ENCODE measurements around the gene ZCCHC3. TPM values are rescaled to one million over a fixed set of nuclear protein-coding genes. Genes with fewer than 3 reads are reported as not detected.

The ZCCHC3 gene
- polyA plus RNA-seq, 3 donors: 4.5 to 9.2 (median 5.6) TPM

- intact Hi-C loops (cut with micrococcal nuclease): no loop called here
- Histone ChIP-seq H3K4me2 (replicated peaks; ENCODE audit: extremely low read depth, low read length, poor library complexity, severe bottlenecking) (no peak overlapping the region), H2AFZ (ENCODE audit: insufficient read depth, low read depth, low read length, poor library complexity, severe bottlenecking) (no peak overlapping the region), H3K36me3 (replicated peaks in 1 of 2; ENCODE audit: control insufficient read depth in 1 of 2, insufficient read depth in 2 of 2, low read length in 2 of 2) (no peaks in the 10 kb centered on the region), H3K4me1 (ENCODE audit: control insufficient read depth in 1 of 2, insufficient read depth in 2 of 2, low read length in 2 of 2) (peaks cover 6 to 9% of the 10 kb centered on the region in 2 donors), H3K27me3 (ENCODE audit: control insufficient read depth in 2 of 2, insufficient read depth in 2 of 2, low read length in 2 of 2) (peaks cover 0 to 4% of the 10 kb centered on the region in 2 donors), H4K20me1 (ENCODE audit: insufficient read depth, low read length) (no peaks in the 10 kb centered on the region), H3K79me2 (ENCODE audit: insufficient read depth, low read length) (no peaks in the 10 kb centered on the region), H3K9me3 (replicated peaks in 1 of 2; ENCODE audit: control insufficient read depth in 1 of 2, insufficient read depth in 1 of 2, low read length in 2 of 2) (peaks cover 8 to 16% of the 10 kb centered on the region in 2 donors), H3K4me3 (replicated peaks in 1 of 3; ENCODE audit: low read depth in 2 of 3, low read length in 3 of 3) (no peak overlapping the region), H3K9ac (ENCODE audit: insufficient read depth, low read length, poor library complexity, severe bottlenecking) (no peak overlapping the region), H3K27ac (ENCODE audit: low read depth in 1 of 2, low read length in 2 of 2) (no peak overlapping the region)
- Mint-ChIP-seq H3K27me3 (ENCODE audit: low read depth in 3 of 3) (peaks cover 3 to 9% (median 6%) of the 10 kb centered on the region in 3 donors), H3K36me3 (peaks cover 0 to 3% of the 10 kb centered on the region in 2 donors), H3K4me3 (no peak overlapping the region), H3K9me3 (peaks cover 6 to 19% (median 18%) of the 10 kb centered on the region in 7 donors), H3K27ac (peak overlapping the region in 3 of 7 donors; percentile 6 to 56 (median 38)), H3K4me1 (peaks cover 17% of the 10 kb centered on the region)
- WGBS (ENCODE audit: insufficient coverage): no CpG with 5 or more reads among the region's 2 CpGs
- DNase-seq: peak in 2 of 3 donors; percentile 39 to 70
- TF ChIP-seq CTCF (IDR thresholded peaks at IDR 0.05): no peak
These were observed 44.3 kb downstream of the ZCCHC3 start for GRCh38 chr20:341682-342081.

DNA sequence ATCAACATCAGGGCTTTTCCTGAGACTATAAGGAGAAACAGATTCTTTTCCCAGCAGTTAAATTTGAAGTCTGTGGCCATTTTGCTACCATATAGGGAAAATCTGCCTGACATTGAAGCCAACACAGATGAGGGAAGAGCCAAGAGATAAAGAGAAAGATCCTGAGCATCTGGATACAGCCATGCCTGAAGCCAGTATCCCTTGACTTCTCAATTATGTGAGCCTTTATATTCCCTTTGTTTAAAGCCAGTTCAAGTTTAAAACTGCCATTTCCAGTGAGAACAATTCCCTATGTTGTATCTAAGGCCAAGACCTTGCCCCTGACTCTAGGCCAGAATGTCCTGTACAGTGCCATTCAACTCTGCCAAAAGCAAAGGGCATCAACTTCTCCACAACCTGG, 45.7 kb downstream of the ZCCHC3 start:
- H3K27ac ChIP-seq (ENCODE audit: low read depth in 1 of 2, low read length in 2 of 2): no peak overlapping the region
- peaks cover 11 to 18% of the 10 kb centered on the region in 2 donors for H3K4me1 ChIP-seq (ENCODE audit: control insufficient read depth in 1 of 2, insufficient read depth in 2 of 2, low read length in 2 of 2)
- Mint-ChIP-seq H3K9me3 (peaks cover 6 to 19% (median 18%) of the 10 kb centered on the region in 7 donors), H3K4me1 (peaks cover 13% of the 10 kb centered on the region), H3K27ac (no peak overlapping the region), H3K36me3 (peaks cover 0 to 3% of the 10 kb centered on the region in 2 donors), H3K27me3 (ENCODE audit: low read depth in 3 of 3) (peaks cover 4 to 12% (median 10%) of the 10 kb centered on the region in 3 donors), H3K4me3 (no peak overlapping the region)
- intact Hi-C loops (cut with micrococcal nuclease): no loop called here
- H3K36me3 ChIP-seq (replicated peaks in 1 of 2; ENCODE audit: control insufficient read depth in 1 of 2, insufficient read depth in 2 of 2, low read length in 2 of 2): no peaks in the 10 kb centered on the region
- H3K4me2 ChIP-seq (replicated peaks; ENCODE audit: extremely low read depth, low read length, poor library complexity, severe bottlenecking): no peak overlapping the region
- peaks cover 0 to 9% of the 10 kb centered on the region in 2 donors for H3K27me3 ChIP-seq (ENCODE audit: control insufficient read depth in 2 of 2, insufficient read depth in 2 of 2, low read length in 2 of 2)
- no peaks in the 10 kb centered on the region for H4K20me1 ChIP-seq (ENCODE audit: insufficient read depth, low read length)
- DNase-seq: no peak
- no peak for TF ChIP-seq CTCF (IDR thresholded peaks at IDR 0.05)
- no peak overlapping the region for H2AFZ ChIP-seq (ENCODE audit: insufficient read depth, low read depth, low read length, poor library complexity, severe bottlenecking)
- no peak overlapping the region for H3K9ac ChIP-seq (ENCODE audit: insufficient read depth, low read length, poor library complexity, severe bottlenecking)
- H3K4me3 ChIP-seq (replicated peaks in 1 of 3; ENCODE audit: low read depth in 2 of 3, low read length in 3 of 3): no peak overlapping the region
- peaks cover 8 to 16% of the 10 kb centered on the region in 2 donors for H3K9me3 ChIP-seq (replicated peaks in 1 of 2; ENCODE audit: control insufficient read depth in 1 of 2, insufficient read depth in 1 of 2, low read length in 2 of 2)
- no peaks in the 10 kb centered on the region for H3K79me2 ChIP-seq (ENCODE audit: insufficient read depth, low read length)
